ENCODE results near the gene SPACA7. TPM values are rescaled to one million over a fixed set of nuclear protein-coding genes. Genes with fewer than 3 reads are reported as not detected.
A peak's percentile ranks its signal among the peaks of the same experiment; 100 is the strongest.

Gene SPACA7
- total and polyA plus RNA-seq, 2 experiments from 2014 or later = not detected

GRCh38 chr13:112346173-112346898 lies 29.8 kb upstream of the SPACA7 start:
- Histone ChIP-seq H3K4me3 (no peak overlapping the region), H3K9me3 (ENCODE audit: low read depth) (no peaks in the 10 kb centered on the region), H3K36me3 (no peaks in the 10 kb centered on the region), H3K4me1 (ENCODE audit: low read depth) (no peaks in the 10 kb centered on the region), H3K27ac (no peak overlapping the region), H3K27me3 (peaks cover 74% of the 10 kb centered on the region)
- TF ChIP-seq CTCF (IDR thresholded peaks at IDR 0.05; ENCODE audit: low read depth, low read length) = no peak
- peak in 1 of 2 donors; percentile 43 for DNase-seq (ENCODE audit: low read depth in 1 of 2, low spot score in 1 of 2)

DNA sequence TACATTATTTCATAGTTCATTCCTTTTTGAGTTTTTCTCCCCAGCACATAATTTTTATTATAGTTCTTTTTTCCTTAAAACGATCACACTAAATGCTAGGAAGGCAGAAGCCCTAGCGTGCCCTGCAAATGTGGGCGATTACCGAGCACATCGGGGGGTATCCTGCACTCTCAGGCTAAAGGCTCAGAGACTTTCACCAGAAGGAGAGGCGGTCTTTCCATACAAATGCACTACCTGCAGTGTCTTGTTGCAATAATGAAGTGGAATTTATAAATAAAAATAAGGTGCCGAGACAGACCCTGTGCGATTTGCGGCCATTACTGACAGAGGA lies 29.3 kb upstream of the SPACA7 start:
- TF ChIP-seq CTCF (IDR thresholded peaks at IDR 0.05; ENCODE audit: low read depth, low read length) = no peak
- Histone ChIP-seq H3K4me3 (no peak overlapping the region), H3K9me3 (ENCODE audit: low read depth) (no peaks in the 10 kb centered on the region), H3K36me3 (no peaks in the 10 kb centered on the region), H3K27ac (no peak overlapping the region), H3K27me3 (peaks cover 75% of the 10 kb centered on the region), H3K4me1 (ENCODE audit: low read depth) (no peaks in the 10 kb centered on the region)
- DNase-seq (ENCODE audit: low read depth in 1 of 2, low spot score in 1 of 2) = no peak

DNA sequence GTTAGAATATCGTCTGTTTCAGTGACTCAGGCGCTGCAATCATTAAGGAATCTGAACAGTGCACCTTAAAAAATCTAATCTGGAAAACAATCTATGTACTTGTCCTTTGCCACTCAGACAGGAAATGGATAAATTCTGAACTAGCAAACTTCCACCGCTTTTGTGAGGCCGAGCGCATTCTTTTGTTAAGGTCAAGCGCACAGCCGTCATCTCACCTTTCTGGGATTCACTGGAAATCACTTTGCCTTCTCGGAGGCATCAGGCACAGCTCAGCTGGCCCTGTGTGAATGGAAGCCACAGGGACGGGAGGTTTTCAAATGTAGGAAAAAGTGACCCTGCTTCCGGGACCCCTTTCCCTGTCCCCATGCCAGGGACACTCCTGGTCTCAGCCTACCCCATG lies 28.2 kb upstream of the SPACA7 start:
- Histone ChIP-seq H3K4me1 (ENCODE audit: low read depth) (no peaks in the 10 kb centered on the region), H3K36me3 (no peaks in the 10 kb centered on the region), H3K9me3 (ENCODE audit: low read depth) (no peaks in the 10 kb centered on the region), H3K27me3 (peaks cover 81% of the 10 kb centered on the region), H3K4me3 (no peak overlapping the region), H3K27ac (no peak overlapping the region)
- no peak for TF ChIP-seq CTCF (IDR thresholded peaks at IDR 0.05; ENCODE audit: low read depth, low read length)
- no peak for DNase-seq (ENCODE audit: low read depth in 1 of 2, low spot score in 1 of 2)

- Histone ChIP-seq H3K9me3 (ENCODE audit: low read depth) (no peaks in the 10 kb centered on the region), H3K36me3 (no peaks in the 10 kb centered on the region), H3K27me3 (peaks cover 78% of the 10 kb centered on the region), H3K4me1 (ENCODE audit: low read depth) (no peaks in the 10 kb centered on the region), H3K27ac (no peak overlapping the region), H3K4me3 (no peak overlapping the region)
- no peak for TF ChIP-seq CTCF (IDR thresholded peaks at IDR 0.05; ENCODE audit: low read depth, low read length)
- no peak for DNase-seq (ENCODE audit: low read depth in 1 of 2, low spot score in 1 of 2)
These were observed 27.4 kb upstream of the SPACA7 start for GRCh38 chr13:112348642-112349345.

- no peak for DNase-seq (ENCODE audit: low read depth in 1 of 2, low spot score in 1 of 2)
- no peaks in the 10 kb centered on the region for H3K36me3 ChIP-seq
- no peak overlapping the region for H3K4me3 ChIP-seq
- H3K27ac ChIP-seq = no peak overlapping the region
- peaks cover 71% of the 10 kb centered on the region for H3K27me3 ChIP-seq
- no peaks in the 10 kb centered on the region for H3K4me1 ChIP-seq (ENCODE audit: low read depth)
- no peak for TF ChIP-seq CTCF (IDR thresholded peaks at IDR 0.05; ENCODE audit: low read depth, low read length)
- H3K9me3 ChIP-seq (ENCODE audit: low read depth) = no peaks in the 10 kb centered on the region
These were observed 26.5 kb upstream of the SPACA7 start for GRCh38 chr13:112349681-112350080.
